ENCODE data around the gene CITED1. TPM values are rescaled to one million over a fixed set of nuclear protein-coding genes. Genes with fewer than 3 reads are reported as not detected.

Gene CITED1
- total RNA-seq, 1 experiment from 2014 or later: 2.8 TPM

- no peaks in the 10 kb centered on the region for H3K27me3 ChIP-seq (ENCODE audit: insufficient read depth, low read length)
- H3K4me2 ChIP-seq (ENCODE audit: low read length): no peak overlapping the region
- no peaks in the 10 kb centered on the region for H3K36me3 ChIP-seq (ENCODE audit: control insufficient read depth in 1 of 2, insufficient read depth in 2 of 2, low read length in 2 of 2)
- no peak overlapping the region for H3K4me3 ChIP-seq (replicated peaks in 1 of 2; ENCODE audit: low read depth in 1 of 2, low read length in 2 of 2)
- H2AFZ ChIP-seq (ENCODE audit: low read depth, low read length, poor library complexity, severe bottlenecking): no peak overlapping the region
- RAD21 ChIA-PET (ENCODE audit: low non-redundant PET in 1 of 2, low total read pairs in 2 of 2, uncharacterized antibody in 2 of 2, unreplicated experiment in 2 of 2): no interaction called here
- POLR2A ChIA-PET: no interaction called here
- H3K27ac ChIP-seq (ENCODE audit: low read depth, low read length): no peak overlapping the region
- intact Hi-C loops (cut with micrococcal nuclease): no loop called here
- BruUV-seq (replicated peaks): no TSS peak
- CTCF ChIA-PET: no interaction called here
- no peaks in the 10 kb centered on the region for H3K4me1 ChIP-seq (ENCODE audit: control insufficient read depth in 1 of 2, insufficient read depth in 2 of 2, low read length in 2 of 2)
- no peaks in the 10 kb centered on the region for H3K79me2 ChIP-seq (ENCODE audit: insufficient read depth, low read length)
- H3K9me3 ChIP-seq (ENCODE audit: control insufficient read depth in 1 of 2, insufficient read depth in 1 of 2, low read depth in 1 of 2, low read length in 2 of 2): no peaks in the 10 kb centered on the region
- no peak for ATAC-seq
- H3K9ac ChIP-seq (ENCODE audit: low read length): no peak overlapping the region
- no peak for DNase-seq (ENCODE audit: low read depth, low spot score)
- H4K20me1 ChIP-seq (ENCODE audit: insufficient read depth): no peaks in the 10 kb centered on the region
- no peaks in the 10 kb centered on the region for H3K9me2 ChIP-seq (ENCODE audit: insufficient read depth)
- no peak for TF ChIP-seq SP1 (IDR thresholded peaks at IDR 0.05; ENCODE audit: low read depth)
- TF ChIP-seq ZBTB33 (IDR thresholded peaks at IDR 0.05; ENCODE audit: extremely low read depth, insufficient replicate concordance, low read length): no peak
- TF ChIP-seq POLR2AphosphoS5 (IDR thresholded peaks at IDR 0.05; ENCODE audit: low read depth, low read length): no peak
- TF ChIP-seq, protein P1, sequence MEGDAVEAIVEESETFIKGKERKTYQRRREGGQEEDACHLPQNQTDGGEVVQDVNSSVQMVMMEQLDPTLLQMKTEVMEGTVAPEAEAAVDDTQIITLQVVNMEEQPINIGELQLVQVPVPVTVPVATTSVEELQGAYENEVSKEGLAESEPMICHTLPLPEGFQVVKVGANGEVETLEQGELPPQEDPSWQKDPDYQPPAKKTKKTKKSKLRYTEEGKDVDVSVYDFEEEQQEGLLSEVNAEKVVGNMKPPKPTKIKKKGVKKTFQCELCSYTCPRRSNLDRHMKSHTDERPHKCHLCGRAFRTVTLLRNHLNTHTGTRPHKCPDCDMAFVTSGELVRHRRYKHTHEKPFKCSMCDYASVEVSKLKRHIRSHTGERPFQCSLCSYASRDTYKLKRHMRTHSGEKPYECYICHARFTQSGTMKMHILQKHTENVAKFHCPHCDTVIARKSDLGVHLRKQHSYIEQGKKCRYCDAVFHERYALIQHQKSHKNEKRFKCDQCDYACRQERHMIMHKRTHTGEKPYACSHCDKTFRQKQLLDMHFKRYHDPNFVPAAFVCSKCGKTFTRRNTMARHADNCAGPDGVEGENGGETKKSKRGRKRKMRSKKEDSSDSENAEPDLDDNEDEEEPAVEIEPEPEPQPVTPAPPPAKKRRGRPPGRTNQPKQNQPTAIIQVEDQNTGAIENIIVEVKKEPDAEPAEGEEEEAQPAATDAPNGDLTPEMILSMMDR (IDR thresholded peaks at IDR 0.05 in 2 of 3, conservative IDR thresholded peaks at IDR 0.05 in 1 of 3; ENCODE audit: borderline replicate concordance in 1 of 3, insufficient read depth in 1 of 3, low read depth in 2 of 3, low read length in 2 of 3): no peak
- no peak for TF ChIP-seq ZNF274 (IDR thresholded peaks at IDR 0.05; ENCODE audit: low read depth, low read length)
- TF ChIP-seq FOSL1 (IDR thresholded peaks at IDR 0.05; ENCODE audit: low read depth): no peak
- TF ChIP-seq CEBPB (IDR thresholded peaks at IDR 0.05; ENCODE audit: low read depth): no peak
These were observed 34.3 kb upstream of the CITED1 start for GRCh38 chrX:72340041-72340440.
